ENCODE measurements around the gene GFM1.
A peak's percentile ranks its signal among the peaks of the same experiment; 100 is the strongest.
"Not testable (repeated sequence)": the region's sequence is repeated elsewhere in the genome, so short reads cannot be mapped to it uniquely, and the experiment has no call there.

The GFM1 gene

DNA sequence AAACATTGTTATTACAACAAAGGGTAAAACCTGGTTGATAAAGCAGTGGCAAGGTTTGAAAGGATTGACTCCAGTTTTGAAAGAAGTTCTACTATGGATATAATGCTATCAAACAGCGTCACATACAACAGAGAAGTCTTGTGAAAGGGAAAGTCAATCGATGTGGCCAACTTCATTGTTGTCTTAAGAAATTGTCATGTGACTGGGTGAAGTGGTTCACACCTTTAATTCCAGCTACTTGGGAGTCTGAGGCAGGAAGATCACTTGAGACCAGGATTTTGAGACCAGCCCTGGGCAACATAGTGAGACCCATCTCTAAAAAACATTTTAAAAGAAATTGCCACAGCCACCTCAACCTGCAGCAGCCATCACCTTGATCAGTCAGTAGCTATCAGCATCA, 34.4 kb downstream of the GFM1 start:
- no peak for DNase-seq

DNA sequence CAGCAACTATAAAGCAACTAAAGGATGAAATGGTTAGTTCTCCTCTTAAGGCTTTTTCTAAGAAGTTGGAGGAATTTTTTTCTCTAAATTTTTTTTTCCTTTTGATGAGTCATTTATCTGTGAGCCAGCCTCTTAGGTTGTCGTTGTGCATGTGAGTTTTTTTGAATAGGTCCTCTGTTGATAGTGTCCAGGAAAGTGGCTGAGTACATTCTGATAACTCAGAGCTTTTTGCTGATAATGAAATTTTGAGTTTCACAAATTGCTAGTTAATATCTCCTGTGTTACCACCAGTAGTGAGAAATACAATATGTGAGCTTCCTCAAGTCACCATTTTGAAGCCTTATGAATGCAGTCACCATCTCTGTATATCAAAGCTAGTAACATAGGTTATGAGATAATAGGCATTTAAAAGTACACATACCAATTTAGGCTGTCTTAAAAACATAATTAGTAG, 35.2 kb downstream of the GFM1 start:
- DNase-seq, result no peak

DNA sequence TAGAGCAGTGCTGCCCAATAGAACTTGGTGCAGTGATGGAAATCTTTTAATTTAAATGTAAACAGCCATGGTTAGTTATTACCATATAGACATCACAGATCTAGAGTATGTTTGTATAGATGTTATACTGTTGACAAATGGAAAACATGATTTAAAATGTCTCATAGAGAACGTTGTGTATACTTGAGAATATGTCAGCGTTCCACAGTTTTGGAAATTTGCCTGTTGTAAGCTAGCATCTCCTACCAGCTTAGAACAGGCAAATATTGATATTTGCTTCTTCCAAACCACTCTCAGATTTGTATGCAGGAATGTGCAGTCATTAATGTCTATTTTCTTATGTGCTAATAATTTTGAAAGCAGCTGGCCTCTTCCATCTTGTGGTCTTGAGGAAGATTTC, 36.5 kb downstream of the GFM1 start:
- no peak for DNase-seq

DNA sequence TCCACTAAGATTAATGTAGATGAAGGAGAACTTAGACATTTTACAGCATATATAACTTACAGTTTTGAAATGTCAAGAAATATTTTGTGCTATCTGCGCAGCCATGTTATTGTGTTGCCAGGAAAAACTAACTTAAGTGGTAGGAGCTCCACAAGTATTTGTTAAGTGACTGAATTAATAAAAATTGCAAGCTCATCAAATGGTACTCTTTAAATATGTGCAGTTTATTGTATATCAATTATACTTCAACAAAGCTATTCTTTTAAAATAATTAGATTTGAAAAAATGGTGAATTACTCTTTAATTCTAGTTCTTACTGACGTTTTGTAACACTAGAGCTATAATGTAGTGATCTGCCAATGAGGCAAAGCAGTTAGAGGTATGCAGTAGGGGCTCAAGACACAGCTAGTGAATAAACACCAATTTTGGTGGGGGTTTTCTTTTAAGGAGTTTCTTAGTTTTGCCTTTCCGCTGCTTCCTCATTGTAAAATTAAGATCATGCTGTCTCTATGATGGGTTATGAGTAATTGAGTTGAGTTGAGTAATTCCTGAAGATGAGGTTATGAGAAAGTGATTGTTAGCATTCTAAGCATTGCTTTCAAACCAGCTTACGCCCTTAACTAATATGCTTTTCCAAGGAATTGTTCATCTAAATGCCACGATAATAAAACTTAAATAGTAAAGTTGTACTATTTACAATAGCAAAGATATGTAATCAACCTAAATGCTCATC, 39.1 kb downstream of the GFM1 start:
- DNase-seq, result no peak

DNA sequence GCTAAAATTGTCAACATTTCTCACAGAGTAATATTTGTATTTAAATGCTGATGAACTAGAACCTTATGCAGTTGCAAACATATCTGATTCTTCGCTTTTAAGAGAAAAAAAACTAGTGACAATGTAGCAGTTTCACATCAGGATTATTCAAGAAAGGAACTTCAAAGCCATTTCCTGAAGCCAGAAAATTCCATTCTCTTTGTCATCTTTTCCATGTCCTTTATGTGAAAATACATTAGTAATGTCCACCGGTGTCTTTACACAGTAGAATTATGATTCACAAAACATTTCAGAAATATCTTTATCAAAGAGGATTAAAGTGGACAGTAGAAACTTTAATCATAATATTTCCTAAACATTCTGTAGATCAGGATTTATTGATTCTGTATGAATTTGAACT, 40.8 kb downstream of the GFM1 start:
- DNase-seq, result no peak

DNA sequence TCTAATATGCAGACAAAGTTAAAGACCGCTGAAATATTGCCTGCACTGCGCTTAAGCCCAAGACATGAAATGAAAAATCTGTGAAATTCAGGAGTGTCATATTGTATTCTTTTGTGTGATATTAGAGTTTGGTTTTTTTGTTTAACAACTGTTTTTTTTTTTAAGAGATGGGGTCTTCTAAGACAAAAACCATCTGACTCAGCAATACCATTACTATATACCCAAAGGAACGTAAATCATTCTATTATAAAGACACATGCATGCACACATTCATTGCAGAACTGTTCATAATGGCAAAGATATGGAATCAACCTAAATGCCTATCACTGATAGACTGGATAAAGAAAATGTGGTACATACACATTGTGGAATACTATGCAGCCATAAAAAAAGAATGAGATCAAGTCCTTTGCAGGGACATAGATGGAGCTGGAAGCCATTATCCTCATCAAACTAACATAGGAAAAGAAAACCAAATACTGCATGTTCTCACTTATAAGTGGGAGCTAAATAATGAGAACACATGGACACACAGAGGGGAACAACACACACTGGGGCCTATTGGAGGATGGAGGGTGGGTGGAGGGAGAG, 49.6 kb downstream of the GFM1 start:
- not testable (repeated sequence) for DNase-seq

DNA sequence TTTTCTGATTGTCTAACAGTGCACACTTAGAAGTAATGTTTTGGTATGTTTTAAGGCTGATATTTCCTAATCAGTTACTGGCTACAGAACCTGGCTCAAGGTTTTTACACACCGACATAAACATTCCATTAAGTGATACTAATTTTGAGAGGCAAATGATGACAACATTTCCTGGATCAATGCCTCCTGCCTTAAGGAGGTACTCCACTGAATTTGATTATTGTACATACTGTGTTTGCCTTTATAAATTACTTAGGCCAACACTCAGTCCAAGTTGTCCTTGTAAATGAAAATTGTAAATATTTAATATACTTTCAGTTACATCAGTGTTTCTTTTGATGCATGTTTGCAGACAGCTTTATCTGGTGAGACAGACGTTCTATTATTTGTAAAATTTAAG, 52.3 kb downstream of the GFM1 start:
- no peak for DNase-seq

DNA sequence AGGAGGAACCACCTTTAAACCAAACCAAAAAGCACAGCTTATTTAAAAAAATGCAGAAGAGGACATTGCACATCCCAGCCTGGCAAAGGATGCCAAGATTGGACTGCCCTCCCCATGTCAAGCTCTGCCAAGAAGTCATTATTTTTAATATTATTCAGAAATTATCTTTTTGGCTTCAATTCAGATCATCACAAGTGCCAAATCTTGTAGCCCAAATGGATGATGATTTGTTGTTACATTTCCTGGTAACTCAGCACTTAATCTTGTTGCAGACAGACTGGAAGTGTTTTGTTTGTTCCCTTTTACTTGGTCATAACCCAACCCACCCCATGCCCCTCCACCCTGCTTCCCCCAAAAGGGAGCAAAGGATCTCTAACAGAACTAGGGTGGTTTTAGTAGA, 56.2 kb downstream of the GFM1 start:
- no peak for DNase-seq

DNA sequence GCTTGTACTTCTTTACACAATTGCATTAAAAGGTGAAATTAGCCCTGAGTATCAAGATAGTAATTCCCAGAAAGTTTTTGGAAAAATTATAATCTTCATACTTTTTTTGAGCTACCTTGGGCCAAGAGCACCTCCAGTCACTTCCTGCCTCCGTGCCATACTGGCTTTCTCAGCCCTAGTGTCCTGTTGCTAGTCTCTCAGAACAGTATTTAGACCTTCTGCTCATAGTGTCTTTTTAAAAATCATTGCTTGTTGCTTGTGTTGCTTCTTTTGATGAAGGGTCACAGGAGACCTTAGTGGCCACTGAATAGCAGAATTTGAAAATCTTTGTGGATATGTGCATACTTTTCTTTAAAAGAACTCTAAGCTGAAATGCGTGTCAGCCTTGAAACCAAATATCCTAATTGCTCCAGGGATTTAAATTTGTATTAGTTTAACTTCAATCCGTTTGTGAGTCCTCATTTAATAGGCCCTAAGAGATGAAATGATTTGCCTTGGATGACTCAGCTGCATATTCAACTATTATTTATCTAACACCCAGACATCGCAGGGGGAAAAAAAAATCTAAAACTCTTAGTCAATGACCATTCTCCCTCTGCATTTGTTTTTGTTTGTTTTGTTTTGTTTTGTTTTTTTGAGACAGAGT, 57.2 kb downstream of the GFM1 start:
- DNase-seq, result no peak

DNA sequence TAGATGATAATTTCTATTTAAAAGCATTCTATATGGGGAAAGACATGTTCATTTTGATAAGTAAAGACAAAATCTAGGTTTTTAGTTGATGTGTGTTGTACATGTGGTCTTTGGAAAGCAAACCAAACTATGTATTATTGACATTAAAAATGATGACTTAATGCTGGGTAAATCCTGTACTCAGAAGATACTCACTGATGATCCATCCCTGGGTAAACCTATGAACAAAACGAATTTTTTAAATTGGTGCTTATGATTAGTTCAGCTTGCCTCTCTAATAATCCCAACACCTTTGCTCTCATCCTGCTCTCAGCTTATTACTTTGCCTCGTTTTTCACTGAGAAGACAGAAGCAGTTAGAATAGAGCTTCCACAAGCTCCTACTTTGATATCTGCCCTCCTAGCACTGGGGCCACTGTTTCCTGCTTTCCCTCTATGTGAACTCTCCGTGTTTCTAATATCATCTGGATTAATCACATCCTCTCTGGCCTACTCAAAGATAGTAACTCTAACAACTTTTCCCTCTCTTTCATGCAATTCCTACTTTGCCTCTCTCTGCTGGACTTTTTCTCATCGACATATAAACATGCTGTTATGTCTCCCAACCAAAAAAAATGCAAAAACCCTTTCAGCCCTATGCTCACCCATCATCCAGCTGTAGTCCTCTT, 58.6 kb downstream of the GFM1 start:
- DNase-seq, result no peak

DNA sequence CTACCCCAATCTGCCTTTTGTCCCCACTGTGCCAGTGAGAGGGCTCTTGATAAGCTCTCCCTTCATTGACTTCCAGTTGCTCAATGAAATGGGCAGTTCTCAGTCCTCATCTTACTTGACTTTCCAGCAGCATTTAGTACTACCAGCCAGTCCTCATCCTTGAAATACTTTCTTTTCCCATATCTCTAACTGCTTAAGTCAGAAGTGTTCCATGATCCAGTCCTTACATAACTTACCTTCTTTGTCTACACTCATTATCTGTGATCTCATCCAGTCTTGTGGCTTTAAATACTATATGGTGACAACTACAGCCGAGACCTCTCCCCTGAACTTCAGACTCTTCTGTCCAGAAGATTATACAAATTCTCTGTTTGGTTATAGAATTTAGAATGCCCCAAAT, 59.2 kb downstream of the GFM1 start:
- DNase-seq, result no peak

DNA sequence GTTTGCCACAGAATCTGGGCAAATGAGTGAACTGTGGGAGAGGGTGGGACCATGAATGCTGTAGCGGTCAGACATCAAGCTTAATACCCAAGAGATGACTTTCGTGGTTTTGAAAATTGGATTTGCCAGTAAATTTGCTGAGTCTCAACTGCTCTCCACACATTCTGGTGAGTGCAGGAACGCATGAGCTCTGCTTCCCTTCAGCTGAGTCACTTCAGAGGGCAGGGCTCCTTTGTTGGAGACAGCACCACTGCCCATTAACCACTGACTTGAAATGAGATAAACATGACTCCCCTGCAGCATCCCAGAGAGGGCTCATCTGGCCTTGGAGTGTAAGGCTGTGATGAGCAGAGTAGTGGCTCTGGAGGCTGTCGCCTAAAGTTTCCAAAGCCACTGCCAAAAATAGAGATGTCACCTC, 65.3 kb downstream of the GFM1 start:
- DNase-seq, result no peak

DNA sequence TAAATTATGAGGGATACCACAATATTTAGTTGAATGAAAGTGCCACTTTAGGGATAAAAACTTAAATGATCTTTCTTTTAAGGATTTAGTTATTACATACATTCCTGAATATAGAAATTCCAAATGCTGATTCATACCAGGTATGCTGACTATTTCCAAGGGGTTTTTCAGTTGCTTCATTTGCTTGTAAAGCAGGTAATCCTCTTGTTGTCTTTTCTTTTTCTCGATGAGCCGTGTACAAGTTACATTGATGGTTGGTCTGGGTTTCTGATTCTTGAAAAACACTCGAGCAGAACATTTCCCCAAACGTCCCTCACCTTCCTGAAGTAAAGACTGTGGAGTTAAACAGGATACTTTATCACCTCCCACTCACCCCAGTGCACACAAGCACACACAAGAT, 66.3 kb downstream of the GFM1 start:
- no peak for DNase-seq

DNA sequence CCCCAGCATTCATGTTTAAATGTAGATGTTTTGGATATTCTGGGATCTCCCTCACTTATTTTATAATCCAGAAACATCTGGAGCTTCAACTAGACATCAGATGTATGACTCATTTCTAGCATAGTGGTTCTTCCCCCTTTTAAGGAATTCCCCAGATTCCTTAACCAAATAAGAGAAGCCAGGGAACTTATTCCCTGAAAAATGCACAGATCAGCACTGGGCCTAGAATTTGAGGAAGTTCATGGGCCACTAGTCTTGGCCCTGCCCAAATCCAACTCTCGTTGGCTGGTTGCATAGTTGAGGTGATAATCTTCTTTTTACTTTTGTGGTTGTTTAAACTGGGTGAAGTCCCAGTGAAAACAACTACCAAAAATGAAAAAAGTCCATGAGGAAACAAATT, 67.6 kb downstream of the GFM1 start:
- no peak for DNase-seq

DNA sequence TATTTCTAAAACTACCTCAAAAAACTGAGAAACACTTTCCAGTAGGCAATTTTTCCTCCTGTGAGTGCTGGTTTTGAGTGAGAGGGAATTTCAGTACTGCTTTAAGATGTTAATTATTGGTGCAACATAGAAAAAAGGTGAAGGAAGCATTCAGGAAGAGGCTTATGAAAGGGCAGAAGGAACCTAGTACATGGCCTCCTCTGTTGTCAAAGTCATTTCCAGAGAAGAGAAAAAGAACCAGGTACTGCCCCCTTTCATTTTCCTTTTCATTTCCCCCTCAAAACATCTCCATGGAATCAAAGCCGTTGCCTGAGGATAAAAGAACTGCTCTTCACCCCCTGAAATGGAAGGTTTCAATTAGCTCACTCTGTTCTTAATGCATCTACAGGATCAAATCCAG, 68.1 kb downstream of the GFM1 start:
- no peak for DNase-seq

DNA sequence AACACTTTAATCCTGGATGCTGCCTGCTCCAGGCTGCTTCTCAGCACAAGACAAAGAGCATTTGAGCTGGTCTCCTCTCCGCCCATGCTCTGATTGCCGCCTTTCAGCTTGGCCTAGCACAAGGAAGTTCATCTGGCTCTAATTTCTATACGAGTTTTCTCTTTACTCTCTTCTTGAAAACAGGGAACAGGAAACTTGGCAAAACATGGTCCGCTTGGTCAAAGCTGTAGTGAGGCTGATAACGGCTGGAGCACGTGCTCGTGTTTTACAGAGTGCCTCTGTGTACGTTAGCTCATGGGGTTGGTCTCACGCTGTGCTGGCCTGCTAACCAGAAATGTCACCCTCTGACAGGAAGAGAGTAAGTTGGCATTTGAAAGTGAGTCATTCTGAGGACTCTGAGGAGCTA, 68.8 kb downstream of the GFM1 start:
- no peak for DNase-seq

DNA sequence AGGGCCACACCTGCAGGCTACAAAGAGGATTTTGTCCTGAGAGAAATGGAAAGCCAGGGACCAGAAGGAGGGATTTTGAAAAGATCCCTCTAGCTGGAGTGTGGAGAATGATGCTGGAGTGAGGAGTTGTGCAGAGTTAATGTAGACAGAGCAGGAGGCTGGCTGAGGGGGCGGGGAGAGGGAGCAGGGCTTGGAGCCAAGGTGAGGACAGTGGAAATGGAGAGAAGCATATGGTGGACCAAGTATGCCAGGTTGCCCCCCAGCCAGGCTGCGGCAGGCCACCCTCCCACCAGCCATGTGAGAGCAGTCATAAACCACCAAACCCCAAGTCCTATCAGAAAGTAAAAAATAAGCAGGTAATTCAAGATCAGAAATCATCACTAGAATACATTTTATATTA, 73.2 kb downstream of the GFM1 start:
- DNase-seq, result peak in 1 of 2 experiments; percentile 66

DNA sequence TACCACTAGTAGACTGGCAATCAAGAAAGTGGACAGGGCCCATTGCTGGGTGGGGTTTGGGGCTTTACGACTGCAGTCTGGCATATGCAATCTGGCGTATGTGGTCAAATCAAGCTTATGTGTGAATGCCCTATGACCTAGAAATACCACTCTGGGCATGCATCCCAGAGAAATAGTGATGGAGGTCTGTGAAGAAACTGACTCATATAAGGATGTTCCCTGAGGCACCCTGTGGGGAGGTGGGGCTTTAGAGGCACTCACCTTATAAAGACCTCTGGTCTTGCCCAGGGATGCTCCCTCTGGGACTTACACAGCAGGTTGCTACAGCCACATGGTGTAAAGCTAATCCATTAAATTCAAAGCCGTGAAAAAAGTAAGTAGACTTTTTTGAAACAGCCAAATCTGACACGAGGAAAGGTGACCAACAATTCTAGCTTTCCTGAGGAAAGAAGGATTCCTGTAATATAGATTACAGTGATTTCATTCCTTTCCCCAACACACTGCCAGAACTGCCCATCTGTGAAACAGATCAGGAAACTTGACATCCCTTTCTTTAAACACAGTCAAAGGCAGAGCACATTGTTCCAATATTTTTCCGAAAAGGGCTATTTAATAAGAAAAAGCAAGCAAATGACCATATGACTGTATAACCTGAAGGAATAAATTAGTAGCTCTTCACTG, 74.3 kb downstream of the GFM1 start:
- no peak for DNase-seq

DNA sequence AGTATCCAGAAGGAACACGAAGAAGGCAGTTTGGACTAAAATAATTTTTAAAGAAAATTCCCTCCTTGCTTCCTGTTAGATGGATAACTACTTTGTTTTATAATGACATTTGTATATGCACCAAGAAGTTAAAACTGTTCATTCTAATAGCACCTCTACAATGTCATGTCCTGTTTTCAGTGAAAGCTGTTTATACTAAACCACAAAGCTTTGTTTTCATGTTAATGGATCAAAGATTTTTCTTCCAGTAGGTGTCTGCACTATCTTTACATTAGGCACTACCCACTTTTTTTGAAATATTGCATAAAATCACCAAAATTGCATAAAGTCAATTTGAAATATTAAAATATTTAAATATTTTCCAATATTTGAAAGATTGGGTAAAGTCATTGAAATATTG, 77.8 kb downstream of the GFM1 start:
- no peak for DNase-seq

DNA sequence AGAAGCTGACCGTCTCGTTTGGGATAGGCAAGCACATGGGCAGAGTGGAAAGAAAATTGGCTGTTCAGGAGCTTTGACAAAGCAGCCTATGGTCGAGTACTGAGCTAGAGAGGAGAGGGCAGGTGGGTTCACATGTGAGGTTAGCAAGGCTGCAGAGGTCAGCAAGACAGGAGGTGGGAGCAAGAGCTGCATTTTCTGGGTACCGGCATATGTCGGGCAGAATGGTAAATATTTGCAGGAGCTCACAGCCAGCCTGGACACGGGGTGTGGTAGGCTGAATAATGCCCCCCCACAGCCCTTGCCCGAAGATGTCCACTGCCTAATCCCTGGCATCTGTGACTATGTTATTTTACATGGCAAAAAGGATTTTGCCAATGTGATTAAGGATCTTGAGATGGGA, 79.7 kb downstream of the GFM1 start:
- no peak for DNase-seq

DNA sequence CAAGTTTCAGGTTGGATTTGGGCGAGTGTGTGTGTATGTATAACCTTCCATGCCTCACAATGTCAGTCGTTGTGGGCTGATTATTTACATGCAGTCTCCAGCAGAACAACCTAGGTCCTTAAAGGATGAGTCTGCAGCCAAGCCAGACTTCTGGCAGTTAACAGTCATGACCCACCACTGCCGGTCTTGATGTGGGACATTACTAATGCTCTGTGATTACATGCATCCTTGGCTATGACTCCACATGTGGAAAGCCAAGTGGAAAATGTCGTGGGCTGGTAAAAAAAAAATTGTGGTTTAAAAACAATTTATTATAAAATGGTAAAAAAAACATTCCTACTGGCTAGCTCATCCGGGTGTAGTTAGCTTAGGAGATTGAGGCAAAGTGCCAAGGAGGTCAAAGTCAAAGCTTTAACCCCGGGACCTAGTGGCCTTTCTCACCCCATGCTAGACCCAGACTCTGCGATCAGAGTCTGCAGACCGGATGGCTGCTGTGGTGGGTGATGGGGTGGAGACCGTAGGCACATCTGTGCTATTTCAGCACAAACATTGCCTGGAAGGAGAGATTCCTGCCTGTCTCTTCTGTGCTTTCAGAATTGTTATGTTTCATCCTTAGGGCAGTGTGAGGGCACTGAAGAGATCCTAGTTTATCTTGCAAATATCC, 81.2 kb downstream of the GFM1 start:
- DNase-seq, result no peak

DNA sequence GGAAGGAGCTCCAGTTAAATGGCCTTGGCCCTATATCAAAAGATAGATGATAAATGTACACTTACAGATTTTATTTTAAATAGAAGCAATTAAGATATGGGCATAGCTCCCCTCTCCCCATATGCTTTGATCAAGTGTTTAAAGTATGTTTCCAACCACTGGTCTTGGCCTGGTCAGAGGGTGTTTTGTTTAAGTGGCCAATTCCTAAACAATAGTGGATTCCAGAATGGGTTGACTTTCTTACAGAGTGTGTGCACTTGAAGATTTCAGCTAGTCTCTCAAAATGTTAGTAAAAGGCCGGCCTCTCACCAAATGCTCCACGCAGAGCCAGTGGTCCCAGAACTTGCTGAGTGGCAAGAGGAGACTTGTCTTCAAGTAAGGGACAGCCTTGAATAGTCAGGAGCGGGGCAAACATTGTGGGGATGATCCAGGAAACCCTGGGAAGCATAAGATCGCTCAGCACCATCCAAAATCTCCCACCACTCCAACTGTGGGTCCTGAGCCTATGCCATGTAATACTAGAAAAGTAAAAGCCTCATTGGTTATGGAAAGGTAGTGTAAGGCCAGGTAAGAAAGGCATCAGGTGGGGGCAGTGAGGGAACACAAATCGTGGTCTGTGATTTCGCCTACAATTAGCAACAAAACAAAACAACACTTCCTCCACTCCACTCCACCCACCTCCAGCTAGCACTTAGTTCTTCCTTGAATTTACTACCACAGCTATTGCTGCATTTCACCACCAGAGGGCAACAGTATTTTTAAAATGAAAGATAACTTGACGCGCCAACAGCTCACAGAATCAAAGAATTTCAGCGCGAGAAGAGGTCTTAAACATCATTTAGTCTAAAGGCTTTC, 83.1 kb downstream of the GFM1 start:
- peak in 1 of 2 experiments; percentile 51 for DNase-seq

Data from cerebellar nuclear complex (tissue), 1 donor.